Prostate gland (tissue), 2 donors: ENCODE results near the gene LMBRD1.

Experiments
- CTCF ChIP-seq, 4 experiments: fragments of 200-600 bp in 2 of 4; fragments of 450-650 bp in 2 of 4; sonication (generic) in 2 of 4; IDR thresholded peaks; 1 replicate in 3 of 4; 2 replicates in 1 of 4; pipeline ENCODE4 v1.5.1; 2016 to 2019; ENCODE audit warnings: antibody characterized with exemption in 4 of 4, mild to moderate bottlenecking in 2 of 4, moderate library complexity in 2 of 4
- POLR2A ChIP-seq: fragments of 450-650 bp; IDR thresholded peaks from one replicate; pipeline ENCODE4 v1.6.1; 2016; ENCODE audit warnings: antibody characterized with exemption, mild to moderate bottlenecking
- POLR2AphosphoS5 ChIP-seq: sonication (generic); formaldehyde crosslinking; IDR thresholded peaks from one replicate; pipeline ENCODE4 v1.6.1; 2017; ENCODE audit warnings: antibody characterized with exemption

- no peak for TF ChIP-seq CTCF (IDR thresholded peaks at IDR 0.05)
- TF ChIP-seq POLR2AphosphoS5: no peak
- no peak for TF ChIP-seq POLR2A
These were observed 45.1 kb upstream of the LMBRD1 start for GRCh38 chr6:69841862-69842261.
